Kidney capillary endothelial cell (primary cell): ENCODE measurements around the gene SMYD1.

ENCODE experiments used
- DNase-seq: peaks from one replicate; pipeline ENCODE4 v3.0.0-alpha.2; 2018; ENCODE audit warnings: low spot score

Gene SMYD1

GRCh38 chr2:88057437-88057844, 10.2 kb upstream of the SMYD1 start:
- DNase-seq: no peak

GRCh38 chr2:88058191-88058590, 9.4 kb upstream of the SMYD1 start:
- DNase-seq: no peak

GRCh38 chr2:88059979-88060906, 7.4 kb upstream of the SMYD1 start:
- DNase-seq: peak; percentile 46

- DNase-seq: no peak
Observed at GRCh38 chr2:88060907-88061275, 6.7 kb upstream of the SMYD1 start.

GRCh38 chr2:88061295-88061694, 6.3 kb upstream of the SMYD1 start:
- DNase-seq: no peak

GRCh38 chr2:88066543-88066942, 1.1 kb upstream of the SMYD1 start:
- no peak for DNase-seq

- no peak for DNase-seq
Observed at GRCh38 chr2:88067189-88067588, 436 bp upstream of the SMYD1 start.

- no peak for DNase-seq
Observed at GRCh38 chr2:88068044-88068443, 419 bp downstream of the SMYD1 start.

GRCh38 chr2:88069117-88069516, 1.5 kb downstream of the SMYD1 start:
- DNase-seq: no peak

GRCh38 chr2:88070055-88070454, 2.4 kb downstream of the SMYD1 start:
- no peak for DNase-seq

GRCh38 chr2:88071365-88071764, 3.7 kb downstream of the SMYD1 start:
- DNase-seq: no peak

- no peak for DNase-seq
Observed at GRCh38 chr2:88074150-88074549, 6.5 kb downstream of the SMYD1 start.

- no peak for DNase-seq
Observed at GRCh38 chr2:88074854-88075292, 7.2 kb downstream of the SMYD1 start.

GRCh38 chr2:88077080-88077479, 9.5 kb downstream of the SMYD1 start:
- DNase-seq: no peak

GRCh38 chr2:88078643-88079172, 11.1 kb downstream of the SMYD1 start:
- DNase-seq: no peak

GRCh38 chr2:88080545-88080944, 12.9 kb downstream of the SMYD1 start:
- DNase-seq: no peak

- DNase-seq: no peak
Observed at GRCh38 chr2:88081924-88082608, 14.4 kb downstream of the SMYD1 start.

GRCh38 chr2:88082781-88083180, 15.2 kb downstream of the SMYD1 start:
- DNase-seq: no peak

- no peak for DNase-seq
Observed at GRCh38 chr2:88085099-88085498, 17.5 kb downstream of the SMYD1 start.

GRCh38 chr2:88085602-88086001, 18.0 kb downstream of the SMYD1 start:
- no peak for DNase-seq

- no peak for DNase-seq
Observed at GRCh38 chr2:88086401-88086800, 18.8 kb downstream of the SMYD1 start.

- DNase-seq: no peak
Observed at GRCh38 chr2:88087073-88087472, 19.4 kb downstream of the SMYD1 start.

GRCh38 chr2:88087763-88088162, 20.1 kb downstream of the SMYD1 start:
- no peak for DNase-seq
